KOPT-K1 (cell line): Measurements from ENCODE around the gene DNAH3.
"Not testable (repeated sequence)": the region's sequence is repeated elsewhere in the genome, so short reads cannot be mapped to it uniquely, and the experiment has no call there.

Experiments
- H3K27ac ChIP-seq: fragments of 200-600 bp; sonication (generic); 2 replicates; pipeline ENCODE4 v1.5.1; 2016; ENCODE audit warnings: antibody characterized with exemption, mild to moderate bottlenecking, low read depth, low read length; ENCODE audit not compliant: poor library complexity, severe bottlenecking
- H3K36me3 ChIP-seq: fragments of 200-600 bp; sonication (generic); 2 replicates; pipeline ENCODE4 v1.5.1; 2017; ENCODE audit warnings: antibody characterized with exemption, mild to moderate bottlenecking, low read length, moderate library complexity; ENCODE audit not compliant: insufficient read depth
- H3K9me3 ChIP-seq: fragments of 200-600 bp; sonication (generic); 2 replicates; pipeline ENCODE4 v1.5.1; 2017; ENCODE audit warnings: antibody characterized with exemption, low read length, mild to moderate bottlenecking; ENCODE audit not compliant: insufficient read depth, poor library complexity, severe bottlenecking

Gene DNAH3

GRCh38 chr16:21116148-21116693 is 34.4 kb downstream of the DNAH3 start:
- H3K27ac ChIP-seq: no peak overlapping the region
- H3K36me3 ChIP-seq: no peaks in the 10 kb centered on the region

DNA sequence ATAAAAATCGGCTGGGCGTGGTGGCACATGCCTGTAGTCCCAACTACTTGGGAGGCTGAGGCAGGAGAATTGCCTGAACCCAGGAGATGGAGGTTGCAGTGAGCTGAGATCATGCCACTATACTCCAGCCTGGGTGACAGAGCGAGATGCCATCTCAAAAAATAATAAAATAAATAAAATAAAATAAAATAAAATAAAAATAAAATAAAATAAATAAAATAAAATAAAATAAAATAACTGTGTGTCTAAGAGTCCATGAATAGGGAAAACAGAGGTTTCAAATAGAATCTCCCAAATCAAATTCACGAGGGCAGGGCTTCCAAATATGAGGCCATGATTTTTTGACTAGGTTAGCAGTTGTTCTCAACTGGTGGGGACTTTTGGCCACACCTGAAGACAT is 35.1 kb downstream of the DNAH3 start:
- H3K36me3 ChIP-seq, H3K27ac ChIP-seq, H3K9me3 ChIP-seq: not testable (repeated sequence)

More at GRCh38 chr16:21116148-21116693, 34.4 kb downstream of the DNAH3 start:
- H3K9me3 ChIP-seq: no peaks in the 10 kb centered on the region

- Histone ChIP-seq H3K27ac (no peak overlapping the region), H3K9me3 (no peaks in the 10 kb centered on the region), H3K36me3 (no peaks in the 10 kb centered on the region)
These were observed 46.4 kb downstream of the DNAH3 start for GRCh38 chr16:21103941-21104860.

DNA sequence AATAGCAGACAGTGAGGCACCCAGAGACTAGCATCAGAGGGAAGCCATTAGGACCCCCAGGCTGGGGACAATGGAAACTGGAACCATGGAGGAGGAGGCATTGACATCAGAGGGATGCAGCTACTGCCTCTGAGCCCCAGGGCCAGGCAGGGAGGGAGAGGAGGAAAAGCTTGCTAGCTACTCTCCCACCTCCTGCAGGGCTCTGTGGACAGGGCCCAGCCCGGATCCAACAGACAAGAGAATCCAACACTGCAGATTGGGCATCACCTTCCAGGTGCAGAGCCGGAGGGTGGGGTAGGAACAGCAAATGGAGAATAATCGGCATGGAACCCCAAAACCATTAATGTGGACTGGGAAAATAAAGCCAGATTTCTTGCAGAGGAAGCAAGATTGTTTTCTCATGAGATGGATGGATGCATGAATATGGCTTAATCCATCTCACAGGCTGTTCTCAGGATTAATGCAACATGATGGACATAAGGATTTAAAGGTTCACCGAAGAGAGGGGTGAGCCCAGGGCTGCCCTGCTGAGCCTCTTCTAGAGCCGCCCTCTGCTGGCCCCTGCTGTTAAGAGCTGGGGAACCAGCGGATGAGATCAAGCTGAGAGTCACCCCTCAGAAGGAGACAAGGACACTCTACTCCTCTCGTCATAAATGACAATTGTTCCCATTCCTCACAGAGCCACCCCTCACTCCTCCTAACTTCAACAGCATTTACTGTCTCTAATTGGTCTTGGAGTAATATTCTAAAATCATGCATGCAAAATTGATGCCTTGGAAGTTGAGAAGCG is 48.8 kb downstream of the DNAH3 start:
- H3K9me3 ChIP-seq: no peaks in the 10 kb centered on the region
- H3K27ac ChIP-seq: no peak overlapping the region
- no peaks in the 10 kb centered on the region for H3K36me3 ChIP-seq

DNA sequence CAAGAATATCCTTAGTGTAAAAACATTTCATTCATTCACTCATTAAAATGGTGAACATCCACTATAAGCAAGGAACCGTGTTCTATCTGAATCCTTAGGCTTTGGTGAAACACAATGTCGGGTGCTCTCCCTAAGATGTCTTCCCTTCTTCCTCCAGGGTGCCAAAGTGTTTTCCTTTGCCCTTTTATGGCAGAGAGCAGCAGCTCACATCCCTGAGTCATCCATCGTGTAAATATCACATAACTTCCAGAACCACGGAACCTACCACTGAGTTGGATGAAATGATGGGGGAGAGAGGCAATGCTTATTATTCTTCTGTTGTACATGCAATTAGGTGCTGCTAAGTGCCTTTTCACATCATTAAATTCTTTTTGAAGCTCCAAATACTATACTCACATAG is 50.2 kb downstream of the DNAH3 start:
- Histone ChIP-seq H3K9me3 (no peaks in the 10 kb centered on the region), H3K27ac (no peak overlapping the region)

DNA sequence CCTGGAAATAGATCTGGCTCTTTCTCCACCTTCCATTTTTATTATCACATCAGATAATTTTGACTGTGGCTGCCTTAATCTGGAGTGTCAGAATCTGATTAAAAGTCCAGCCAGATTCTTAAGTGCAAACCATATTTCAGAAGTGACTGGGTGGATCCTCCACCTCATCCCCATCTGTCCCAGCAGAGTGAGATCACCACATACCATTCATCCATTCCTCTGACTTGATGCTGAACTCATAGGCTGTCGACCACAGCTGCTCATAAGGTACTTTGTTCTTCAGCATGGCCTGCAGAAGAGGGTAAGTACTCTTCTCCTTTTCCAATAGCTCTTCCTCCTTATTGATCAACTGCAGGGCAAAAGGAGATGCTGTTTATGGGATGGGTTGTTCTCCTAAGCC is 53.5 kb downstream of the DNAH3 start:
- Histone ChIP-seq H3K36me3 (no peaks in the 10 kb centered on the region), H3K9me3 (peaks cover 15% of the 10 kb centered on the region), H3K27ac (no peak overlapping the region)

More for the DNA sequence above, 50.2 kb downstream of the DNAH3 start:
- no peaks in the 10 kb centered on the region for H3K36me3 ChIP-seq

GRCh38 chr16:21094719-21095118 is 55.9 kb downstream of the DNAH3 start:
- not testable (repeated sequence) for H3K36me3 ChIP-seq, H3K27ac ChIP-seq
- H3K9me3 ChIP-seq: peaks cover 21% of the 10 kb centered on the region

- no peak overlapping the region for H3K27ac ChIP-seq
These were observed 57.7 kb downstream of the DNAH3 start for GRCh38 chr16:21092951-21093350.

GRCh38 chr16:21088646-21089538 is 61.8 kb downstream of the DNAH3 start:
- H3K9me3 ChIP-seq: peaks cover 20% of the 10 kb centered on the region
- H3K36me3 ChIP-seq: no peaks in the 10 kb centered on the region
- no peak overlapping the region for H3K27ac ChIP-seq

More at GRCh38 chr16:21092951-21093350, 57.7 kb downstream of the DNAH3 start:
- H3K36me3 ChIP-seq: no peaks in the 10 kb centered on the region
- peaks cover 29% of the 10 kb centered on the region for H3K9me3 ChIP-seq

GRCh38 chr16:21088143-21088542 is 62.5 kb downstream of the DNAH3 start:
- Histone ChIP-seq H3K36me3 (no peaks in the 10 kb centered on the region), H3K9me3 (peaks cover 20% of the 10 kb centered on the region), H3K27ac (no peak overlapping the region)

GRCh38 chr16:21084631-21085225 is 65.9 kb downstream of the DNAH3 start:
- Histone ChIP-seq H3K27ac (no peak overlapping the region), H3K9me3 (peaks cover 8% of the 10 kb centered on the region)

DNA sequence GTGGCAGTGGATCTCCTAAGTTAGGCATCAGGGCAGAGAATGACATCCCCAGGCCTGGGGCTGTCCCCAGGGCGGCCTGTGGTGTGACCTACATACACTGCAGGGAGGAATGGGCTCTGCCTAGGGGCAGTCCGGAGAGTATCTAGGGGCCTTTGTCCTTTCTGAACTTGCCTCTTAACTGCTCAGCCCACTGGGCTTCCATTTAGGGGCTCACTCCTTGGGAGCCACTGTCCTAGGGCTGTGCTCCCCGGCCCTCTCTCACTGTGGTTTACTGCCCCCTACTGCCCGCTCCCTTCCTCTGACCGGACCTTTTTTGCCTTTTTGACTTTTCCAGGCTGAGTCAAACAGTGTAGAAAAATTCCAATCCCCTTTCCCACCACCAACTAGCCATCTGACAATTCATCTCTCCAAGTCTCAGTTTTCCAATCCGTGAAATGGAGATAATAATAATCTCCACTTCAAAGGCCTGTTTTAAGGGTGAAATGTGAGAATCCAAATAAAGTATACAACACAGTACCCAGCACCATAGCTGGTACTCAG is 66.8 kb downstream of the DNAH3 start:
- H3K36me3 ChIP-seq: no peaks in the 10 kb centered on the region
- no peak overlapping the region for H3K27ac ChIP-seq
- no peaks in the 10 kb centered on the region for H3K9me3 ChIP-seq

More at GRCh38 chr16:21084631-21085225, 65.9 kb downstream of the DNAH3 start:
- H3K36me3 ChIP-seq: no peaks in the 10 kb centered on the region

GRCh38 chr16:21081329-21081728 is 69.3 kb downstream of the DNAH3 start:
- no peak overlapping the region for H3K27ac ChIP-seq
- H3K36me3 ChIP-seq: no peaks in the 10 kb centered on the region
- no peaks in the 10 kb centered on the region for H3K9me3 ChIP-seq

- H3K27ac ChIP-seq: no peak overlapping the region
- no peaks in the 10 kb centered on the region for H3K9me3 ChIP-seq
- H3K36me3 ChIP-seq: no peaks in the 10 kb centered on the region
These were observed 72.1 kb downstream of the DNAH3 start for GRCh38 chr16:21078563-21078962.
